ENCODE measurements around the gene EHF. TPM values are rescaled to one million over a fixed set of nuclear protein-coding genes. Genes with fewer than 3 reads are reported as not detected.

EHF gene
- total and polyA plus RNA-seq, 8 donors, result 15.5 to 142 (median 44.4) TPM

- no peak for TF ChIP-seq POLR2AphosphoS5 (IDR thresholded peaks at IDR 0.05)
- no peak for TF ChIP-seq CTCF (IDR thresholded peaks at IDR 0.05)
- TF ChIP-seq POLR2A (IDR thresholded peaks at IDR 0.05), result no peak
- H3K27ac ChIP-seq, result no peak overlapping the region
- H3K27me3 ChIP-seq, result no peaks in the 10 kb centered on the region
- no peak for DNase-seq
- H3K4me1 ChIP-seq, result peaks cover 17 to 35% (median 23%) of the 10 kb centered on the region in 4 donors
- no peaks in the 10 kb centered on the region for H3K9me3 ChIP-seq
- H3K4me3 ChIP-seq, result no peak overlapping the region
- 20 to 79% (median 45%) methylated on average over 1 of the region's 1 CpG for whole genome bisulfite sequencing, 5 donors
- intact Hi-C loops (cut with DNase I; ENCODE audit: low total_unique reads), result no loop called here
- H3K36me3 ChIP-seq, result no peaks in the 10 kb centered on the region
These were observed 4.8 kb upstream of the EHF start for GRCh38 chr11:34616086-34616485.

- H3K4me1 ChIP-seq, result peaks cover 17 to 35% (median 23%) of the 10 kb centered on the region in 4 donors
- H3K36me3 ChIP-seq, result no peaks in the 10 kb centered on the region
- no peak overlapping the region for H3K4me3 ChIP-seq
- H3K27ac ChIP-seq, result peak overlapping the region in 2 of 5 donors; percentile 14 to 28
- no peaks in the 10 kb centered on the region for H3K9me3 ChIP-seq
- 30 to 56% (median 45%) methylated on average over 7 of the region's 7 CpGs for WGBS, 5 donors
- intact Hi-C loops (cut with DNase I; ENCODE audit: low total_unique reads), result no loop called here
- H3K27me3 ChIP-seq, result no peaks in the 10 kb centered on the region
- TF ChIP-seq POLR2AphosphoS5 (IDR thresholded peaks at IDR 0.05) (peak in 2 of 3 donors; percentile 8 to 11), POLR2A (IDR thresholded peaks at IDR 0.05) (no peak)
- peak in 1 of 2 donors; percentile 65 for DNase-seq
These were observed 3.9 kb upstream of the EHF start for GRCh38 chr11:34616830-34617504.

- Histone ChIP-seq H3K27me3 (no peaks in the 10 kb centered on the region), H3K27ac (no peak overlapping the region), H3K4me1 (peaks cover 17 to 30% (median 23%) of the 10 kb centered on the region in 4 donors), H3K4me3 (no peak overlapping the region), H3K9me3 (no peaks in the 10 kb centered on the region), H3K36me3 (no peaks in the 10 kb centered on the region)
- intact Hi-C loops (cut with DNase I; ENCODE audit: low total_unique reads), result no loop called here
- DNase-seq, result no peak
- TF ChIP-seq POLR2A (IDR thresholded peaks at IDR 0.05) (no peak), POLR2AphosphoS5 (IDR thresholded peaks at IDR 0.05) (no peak), EP300 (IDR thresholded peaks at IDR 0.05) (no peak), CTCF (IDR thresholded peaks at IDR 0.05) (no peak)
- WGBS, 5 donors, result 91 to 100% (median 95%) methylated on average over 2 of the region's 2 CpGs
These were observed 2.5 kb upstream of the EHF start for GRCh38 chr11:34618406-34618805.

- Histone ChIP-seq H3K36me3 (no peaks in the 10 kb centered on the region), H3K4me1 (peaks cover 17 to 30% (median 23%) of the 10 kb centered on the region in 4 donors), H3K27ac (peak overlapping the region in 4 of 5 donors; percentile 7 to 87 (median 86)), H3K9me3 (no peaks in the 10 kb centered on the region), H3K4me3 (no peak overlapping the region), H3K27me3 (no peaks in the 10 kb centered on the region)
- WGBS, 5 donors, result 42 to 67% (median 56%) methylated on average over 2 of the region's 2 CpGs
- intact Hi-C loops (cut with DNase I; ENCODE audit: low total_unique reads), result no loop called here
- TF ChIP-seq POLR2AphosphoS5 (IDR thresholded peaks at IDR 0.05) (no peak), CTCF (IDR thresholded peaks at IDR 0.05) (no peak), POLR2A (IDR thresholded peaks at IDR 0.05) (no peak), EP300 (IDR thresholded peaks at IDR 0.05) (no peak)
- DNase-seq, result no peak
These were observed 1.8 kb upstream of the EHF start for GRCh38 chr11:34619062-34619516.

- Histone ChIP-seq H3K27me3 (no peaks in the 10 kb centered on the region), H3K27ac (peak overlapping the region; percentile 82 to 87 (median 85)), H3K36me3 (no peaks in the 10 kb centered on the region), H3K4me1 (peaks cover 17 to 28% (median 22%) of the 10 kb centered on the region in 4 donors), H3K9me3 (no peaks in the 10 kb centered on the region), H3K4me3 (peak overlapping the region in 3 of 4 donors; percentile 19 to 32 (median 22))
- no peak for TF ChIP-seq EP300 (IDR thresholded peaks at IDR 0.05)
- TF ChIP-seq POLR2AphosphoS5 (IDR thresholded peaks at IDR 0.05), result no peak
- TF ChIP-seq POLR2A (IDR thresholded peaks at IDR 0.05), result no peak
- TF ChIP-seq CTCF (IDR thresholded peaks at IDR 0.05), result no peak
- DNase-seq, result no peak
- 49 to 65% (median 55%) methylated on average over 2 of the region's 2 CpGs for WGBS, 5 donors
- intact Hi-C loops (cut with DNase I; ENCODE audit: low total_unique reads), result no loop called here
These were observed 691 bp upstream of the EHF start for GRCh38 chr11:34620202-34620601.

All from stomach (tissue), 9 donors.